Stimulated activated naive CD8-positive, alpha-beta T cell treated with anti-CD3 and anti-CD28 coated beads, Interleukin-15, Interleukin-2, amounts not matched to agents 100 ng/mL and 50 ng/mL, for 24 hours (primary cell): ENCODE data around the gene IQCE.
"Not testable (repeated sequence)": the region's sequence is repeated elsewhere in the genome, so short reads cannot be mapped to it uniquely, and the experiment has no call there.

Experiments used
- H3K27ac Mint-ChIP-seq: one replicate; pipeline ENCODE4 v1.8.0; 2021; ENCODE audit warnings: mild to moderate bottlenecking, mixed read lengths
- H3K27me3 Mint-ChIP-seq: one replicate; pipeline ENCODE4 v1.8.0; 2021; ENCODE audit warnings: mixed read lengths
- H3K36me3 Mint-ChIP-seq: one replicate; pipeline ENCODE4 v1.8.0; 2021; ENCODE audit warnings: low read depth, mixed read lengths
- H3K4me1 Mint-ChIP-seq: one replicate; pipeline ENCODE4 v1.8.0; 2021; ENCODE audit warnings: low read depth, mixed read lengths
- H3K4me3 Mint-ChIP-seq: one replicate; pipeline ENCODE4 v1.8.0; 2021; ENCODE audit warnings: mild to moderate bottlenecking, mixed read lengths
- H3K9me3 Mint-ChIP-seq: one replicate; pipeline ENCODE4 v1.8.0; 2021; ENCODE audit warnings: mixed read lengths

IQCE gene

GRCh38 chr7:2551418-2551817, 7.4 kb upstream of the IQCE start:
- Mint-ChIP-seq H3K27ac (no peak overlapping the region), H3K36me3 (peaks cover 42% of the 10 kb centered on the region), H3K4me1 (peaks cover 29% of the 10 kb centered on the region), H3K4me3 (no peak overlapping the region), H3K9me3 (no peaks in the 10 kb centered on the region), H3K27me3 (no peaks in the 10 kb centered on the region)

- H3K4me1 Mint-ChIP-seq, result peaks cover 35% of the 10 kb centered on the region
- H3K27me3 Mint-ChIP-seq, result no peaks in the 10 kb centered on the region
- H3K36me3 Mint-ChIP-seq, result peaks cover 32% of the 10 kb centered on the region
- H3K9me3 Mint-ChIP-seq, result no peaks in the 10 kb centered on the region
- H3K4me3 Mint-ChIP-seq, result peak overlapping the region; percentile 88
- H3K27ac Mint-ChIP-seq, result no peak overlapping the region
Observed at GRCh38 chr7:2553108-2553507, 5.7 kb upstream of the IQCE start.

- Mint-ChIP-seq H3K4me3 (peak overlapping the region; percentile 88), H3K4me1 (peaks cover 41% of the 10 kb centered on the region), H3K9me3 (no peaks in the 10 kb centered on the region), H3K36me3 (peaks cover 28% of the 10 kb centered on the region), H3K27me3 (no peaks in the 10 kb centered on the region), H3K27ac (peak overlapping the region; percentile 87)
Observed at GRCh38 chr7:2553831-2554581, 4.8 kb upstream of the IQCE start.

- H3K4me1 Mint-ChIP-seq, result peaks cover 43% of the 10 kb centered on the region
- no peaks in the 10 kb centered on the region for H3K9me3 Mint-ChIP-seq
- peak overlapping the region; percentile 88 for H3K4me3 Mint-ChIP-seq
- H3K27me3 Mint-ChIP-seq, result no peaks in the 10 kb centered on the region
- peaks cover 22% of the 10 kb centered on the region for H3K36me3 Mint-ChIP-seq
- peak overlapping the region; percentile 87 for H3K27ac Mint-ChIP-seq
Observed at GRCh38 chr7:2554661-2555111, 4.1 kb upstream of the IQCE start.

GRCh38 chr7:2555121-2556052, 3.4 kb upstream of the IQCE start, which contains the start of gene BRAT1:
Gene BRAT1 (minus strand): TSS chr7:2555524. CDS start chr7:2554431, 1,093 bp downstream.
- peaks cover 18% of the 10 kb centered on the region for H3K36me3 Mint-ChIP-seq
- peaks cover 47% of the 10 kb centered on the region for H3K4me1 Mint-ChIP-seq
- no peaks in the 10 kb centered on the region for H3K27me3 Mint-ChIP-seq
- H3K9me3 Mint-ChIP-seq, result no peaks in the 10 kb centered on the region
- H3K4me3 Mint-ChIP-seq, result peak within 1 kb of the TSS; percentile 88
- peak within 1 kb of the TSS; percentile 87 for H3K27ac Mint-ChIP-seq

- Mint-ChIP-seq H3K4me3 (peak overlapping the region; percentile 73), H3K4me1 (peaks cover 19% of the 10 kb centered on the region), H3K27ac (no peak overlapping the region), H3K27me3 (no peaks in the 10 kb centered on the region), H3K36me3 (no peaks in the 10 kb centered on the region), H3K9me3 (no peaks in the 10 kb centered on the region)
Observed at GRCh38 chr7:2559283-2559950, 638 bp downstream of the IQCE start.

- not testable (repeated sequence) for H3K27ac Mint-ChIP-seq, H3K36me3 Mint-ChIP-seq, H3K4me3 Mint-ChIP-seq, H3K4me1 Mint-ChIP-seq, H3K9me3 Mint-ChIP-seq, H3K27me3 Mint-ChIP-seq
Observed at GRCh38 chr7:2563955-2564354, 5.2 kb downstream of the IQCE start.

- no peaks in the 10 kb centered on the region for H3K9me3 Mint-ChIP-seq
- no peak overlapping the region for H3K4me3 Mint-ChIP-seq
- no peaks in the 10 kb centered on the region for H3K27me3 Mint-ChIP-seq
- H3K27ac Mint-ChIP-seq, result no peak overlapping the region
- H3K4me1 Mint-ChIP-seq, result peaks cover 4% of the 10 kb centered on the region
- H3K36me3 Mint-ChIP-seq, result no peaks in the 10 kb centered on the region
Observed at GRCh38 chr7:2564970-2565540, 6.3 kb downstream of the IQCE start.

GRCh38 chr7:2566348-2566889, 7.6 kb downstream of the IQCE start:
- no peaks in the 10 kb centered on the region for H3K36me3 Mint-ChIP-seq
- no peaks in the 10 kb centered on the region for H3K9me3 Mint-ChIP-seq
- no peaks in the 10 kb centered on the region for H3K27me3 Mint-ChIP-seq
- H3K4me3 Mint-ChIP-seq, result no peak overlapping the region
- no peak overlapping the region for H3K27ac Mint-ChIP-seq
- H3K4me1 Mint-ChIP-seq, result peaks cover 2% of the 10 kb centered on the region

- no peak overlapping the region for H3K27ac Mint-ChIP-seq
- no peaks in the 10 kb centered on the region for H3K27me3 Mint-ChIP-seq
- H3K4me3 Mint-ChIP-seq, result no peak overlapping the region
- H3K9me3 Mint-ChIP-seq, result no peaks in the 10 kb centered on the region
- no peaks in the 10 kb centered on the region for H3K36me3 Mint-ChIP-seq
- peaks cover 7% of the 10 kb centered on the region for H3K4me1 Mint-ChIP-seq
Observed at GRCh38 chr7:2566890-2567678, 8.3 kb downstream of the IQCE start.

GRCh38 chr7:2567679-2568278, 9.0 kb downstream of the IQCE start:
- Mint-ChIP-seq H3K27me3 (no peaks in the 10 kb centered on the region), H3K9me3 (no peaks in the 10 kb centered on the region), H3K4me3 (no peak overlapping the region), H3K36me3 (peaks cover under 1% of the 10 kb centered on the region), H3K27ac (no peak overlapping the region), H3K4me1 (peaks cover 10% of the 10 kb centered on the region)

- H3K36me3 Mint-ChIP-seq, result peaks cover 8% of the 10 kb centered on the region
- H3K4me1 Mint-ChIP-seq, result peaks cover 10% of the 10 kb centered on the region
- no peak overlapping the region for H3K4me3 Mint-ChIP-seq
- H3K27ac Mint-ChIP-seq, result no peak overlapping the region
- H3K27me3 Mint-ChIP-seq, result no peaks in the 10 kb centered on the region
- no peaks in the 10 kb centered on the region for H3K9me3 Mint-ChIP-seq
Observed at GRCh38 chr7:2568521-2569223, 9.9 kb downstream of the IQCE start.

- H3K27me3 Mint-ChIP-seq, result no peaks in the 10 kb centered on the region
Observed at GRCh38 chr7:2569421-2569820, 10.6 kb downstream of the IQCE start.

More at GRCh38 chr7:2569421-2569820, 10.6 kb downstream of the IQCE start:
- Mint-ChIP-seq H3K4me1 (peaks cover 10% of the 10 kb centered on the region), H3K27ac (no peak overlapping the region), H3K9me3 (no peaks in the 10 kb centered on the region), H3K36me3 (peaks cover 11% of the 10 kb centered on the region), H3K4me3 (no peak overlapping the region)
